ENCODE results near the gene RER1. TPM values are rescaled to one million over a fixed set of nuclear protein-coding genes. Genes with fewer than 3 reads are reported as not detected.

The RER1 gene
- total RNA-seq, 2 donors from 2014 or later, result 114 TPM

GRCh38 chr1:2397007-2397679, 5.5 kb downstream of the RER1 start:
- H3K4me1 ChIP-seq (ENCODE audit: control insufficient read depth, insufficient read depth, low read length), result peaks cover 6% of the 10 kb centered on the region
- Mint-ChIP-seq H3K9me3 (no peaks in the 10 kb centered on the region), H3K4me1 (peaks cover 9% of the 10 kb centered on the region), H3K27ac (no peak overlapping the region), H3K27me3 (ENCODE audit: insufficient read depth) (no peaks in the 10 kb centered on the region), H3K4me3 (no peak overlapping the region), H3K36me3 (ENCODE audit: low read depth) (peaks cover 64% of the 10 kb centered on the region)
- no peak for TF ChIP-seq CTCF (conservative IDR thresholded peaks at IDR 0.05)
- H3K4me3 ChIP-seq (ENCODE audit: low read length), result no peak overlapping the region
- WGBS, 2 experiments (ENCODE audit: insufficient coverage in 1 of 2, insufficient read length in 1 of 2), result 94 to 99% methylated on average over 15 to 19 of the region's 19 CpGs
- H3K27me3 ChIP-seq (ENCODE audit: control insufficient read depth, insufficient read depth, low read length, poor library complexity, severe bottlenecking), result no peaks in the 10 kb centered on the region
- no peak overlapping the region for H3K9ac ChIP-seq (ENCODE audit: extremely low read depth, low read length, poor library complexity, severe bottlenecking)
- no peak overlapping the region for H3K27ac ChIP-seq (ENCODE audit: low read depth, low read length)
- DNase-seq, result no peak
- H3K36me3 ChIP-seq (ENCODE audit: control insufficient read depth, insufficient read depth, low read length), result peaks cover 76% of the 10 kb centered on the region
- H3K9me3 ChIP-seq (ENCODE audit: control insufficient read depth, low read length), result no peaks in the 10 kb centered on the region

GRCh38 chr1:2398871-2399270, 7.2 kb downstream of the RER1 start:
- no peak for DNase-seq
- Mint-ChIP-seq H3K4me1 (no peaks in the 10 kb centered on the region), H3K4me3 (no peak overlapping the region), H3K27me3 (ENCODE audit: insufficient read depth) (no peaks in the 10 kb centered on the region), H3K36me3 (ENCODE audit: low read depth) (peaks cover 69% of the 10 kb centered on the region), H3K27ac (no peak overlapping the region), H3K9me3 (no peaks in the 10 kb centered on the region)
- H3K4me1 ChIP-seq (ENCODE audit: control insufficient read depth, insufficient read depth, low read length), result peaks cover 1% of the 10 kb centered on the region
- H3K36me3 ChIP-seq (ENCODE audit: control insufficient read depth, insufficient read depth, low read length), result peaks cover 75% of the 10 kb centered on the region
- H3K27me3 ChIP-seq (ENCODE audit: control insufficient read depth, insufficient read depth, low read length, poor library complexity, severe bottlenecking), result no peaks in the 10 kb centered on the region
- no peak overlapping the region for H3K27ac ChIP-seq (ENCODE audit: low read depth, low read length)
- WGBS, 2 experiments (ENCODE audit: insufficient coverage in 1 of 2, insufficient read length in 1 of 2), result 96 to 98% methylated on average over 7 of the region's 7 CpGs
- no peak for TF ChIP-seq CTCF (conservative IDR thresholded peaks at IDR 0.05)
- no peaks in the 10 kb centered on the region for H3K9me3 ChIP-seq (ENCODE audit: control insufficient read depth, low read length)
- H3K9ac ChIP-seq (ENCODE audit: extremely low read depth, low read length, poor library complexity, severe bottlenecking), result no peak overlapping the region
- no peak overlapping the region for H3K4me3 ChIP-seq (ENCODE audit: low read length)

GRCh38 chr1:2399890-2400575, 8.4 kb downstream of the RER1 start:
- Mint-ChIP-seq H3K9me3 (no peaks in the 10 kb centered on the region), H3K36me3 (ENCODE audit: low read depth) (peaks cover 71% of the 10 kb centered on the region), H3K27me3 (ENCODE audit: insufficient read depth) (no peaks in the 10 kb centered on the region), H3K27ac (no peak overlapping the region), H3K4me1 (no peaks in the 10 kb centered on the region), H3K4me3 (no peak overlapping the region)
- Histone ChIP-seq H3K36me3 (ENCODE audit: control insufficient read depth, insufficient read depth, low read length) (peaks cover 76% of the 10 kb centered on the region), H3K9me3 (ENCODE audit: control insufficient read depth, low read length) (no peaks in the 10 kb centered on the region), H3K4me3 (ENCODE audit: low read length) (no peak overlapping the region), H3K27me3 (ENCODE audit: control insufficient read depth, insufficient read depth, low read length, poor library complexity, severe bottlenecking) (no peaks in the 10 kb centered on the region), H3K9ac (ENCODE audit: extremely low read depth, low read length, poor library complexity, severe bottlenecking) (no peak overlapping the region), H3K27ac (ENCODE audit: low read depth, low read length) (no peak overlapping the region), H3K4me1 (ENCODE audit: control insufficient read depth, insufficient read depth, low read length) (no peaks in the 10 kb centered on the region)
- no peak for DNase-seq
- 95 to 99% methylated on average over 15 to 22 of the region's 22 CpGs for whole genome bisulfite sequencing, 2 experiments (ENCODE audit: insufficient coverage in 1 of 2, insufficient read length in 1 of 2)
- TF ChIP-seq CTCF (conservative IDR thresholded peaks at IDR 0.05), result no peak
